Vagina (tissue), 2 donors: ENCODE results near the gene H6PD.

Experiments used
- CTCF ChIP-seq, 3 experiments: fragments of 450-650 bp in 2 of 3; fragments of 200-600 bp in 1 of 3; sonication (generic) in 1 of 3; IDR thresholded peaks; one replicate each; pipeline ENCODE4 v1.5.1; 2017 to 2019; ENCODE audit warnings: antibody characterized with exemption in 3 of 3, mild to moderate bottlenecking in 2 of 3, moderate library complexity in 2 of 3
- POLR2A ChIP-seq, 2 donors: fragments of 450-650 bp; IDR thresholded peaks; one replicate each; pipeline ENCODE4 v1.6.1; 2017; ENCODE audit warnings: antibody characterized with exemption in 2 of 2, mild to moderate bottlenecking in 2 of 2, moderate library complexity in 2 of 2

GRCh38 chr1:9281071-9281827, 46.7 kb downstream of the H6PD start:
- TF ChIP-seq POLR2A (IDR thresholded peaks at IDR 0.05) (no peak), CTCF (IDR thresholded peaks at IDR 0.05) (no peak)
